ENCODE data around the gene KRTAP5-1.

DNA sequence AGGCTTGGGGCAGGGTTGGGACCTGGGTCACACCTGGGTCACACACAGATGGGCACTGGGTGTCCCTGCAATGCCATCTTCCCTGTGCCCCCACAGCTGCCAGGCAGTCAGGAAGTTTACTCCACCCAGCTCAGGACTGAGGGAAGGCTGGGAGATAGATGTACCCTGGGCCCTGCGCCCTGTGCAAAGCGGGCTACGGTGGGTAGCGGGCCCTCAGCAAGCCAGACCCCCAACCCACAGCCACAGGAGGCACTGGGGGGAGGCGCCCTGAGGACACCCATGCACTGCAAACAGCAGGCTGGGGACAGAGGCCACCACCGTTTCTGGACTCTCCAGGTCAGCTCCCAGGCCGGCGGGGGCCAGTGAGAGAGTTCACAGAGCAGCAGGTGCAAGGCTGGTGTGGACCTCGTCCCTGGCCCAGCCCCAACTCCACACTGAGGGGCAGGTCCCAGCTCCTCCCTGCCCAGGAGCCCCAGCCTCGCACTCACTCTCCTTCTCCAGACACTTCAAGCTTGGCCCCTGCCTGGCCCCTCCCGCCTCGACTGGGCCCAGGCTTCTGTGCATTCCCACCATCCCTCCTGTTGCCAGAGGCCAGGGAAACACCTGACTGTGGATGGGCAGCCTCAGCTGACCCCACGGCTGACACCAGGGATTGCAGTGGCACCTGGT, 17.9 kb downstream of the KRTAP5-1 start:
- TF ChIP-seq, protein P1, sequence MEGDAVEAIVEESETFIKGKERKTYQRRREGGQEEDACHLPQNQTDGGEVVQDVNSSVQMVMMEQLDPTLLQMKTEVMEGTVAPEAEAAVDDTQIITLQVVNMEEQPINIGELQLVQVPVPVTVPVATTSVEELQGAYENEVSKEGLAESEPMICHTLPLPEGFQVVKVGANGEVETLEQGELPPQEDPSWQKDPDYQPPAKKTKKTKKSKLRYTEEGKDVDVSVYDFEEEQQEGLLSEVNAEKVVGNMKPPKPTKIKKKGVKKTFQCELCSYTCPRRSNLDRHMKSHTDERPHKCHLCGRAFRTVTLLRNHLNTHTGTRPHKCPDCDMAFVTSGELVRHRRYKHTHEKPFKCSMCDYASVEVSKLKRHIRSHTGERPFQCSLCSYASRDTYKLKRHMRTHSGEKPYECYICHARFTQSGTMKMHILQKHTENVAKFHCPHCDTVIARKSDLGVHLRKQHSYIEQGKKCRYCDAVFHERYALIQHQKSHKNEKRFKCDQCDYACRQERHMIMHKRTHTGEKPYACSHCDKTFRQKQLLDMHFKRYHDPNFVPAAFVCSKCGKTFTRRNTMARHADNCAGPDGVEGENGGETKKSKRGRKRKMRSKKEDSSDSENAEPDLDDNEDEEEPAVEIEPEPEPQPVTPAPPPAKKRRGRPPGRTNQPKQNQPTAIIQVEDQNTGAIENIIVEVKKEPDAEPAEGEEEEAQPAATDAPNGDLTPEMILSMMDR (conservative IDR thresholded peaks at IDR 0.05; ENCODE audit: low read length), result no peak
- no peak for TF ChIP-seq EZH2phosphoT487 (IDR thresholded peaks at IDR 0.05; ENCODE audit: borderline replicate concordance, low read depth, low read length)

Data from OCI-LY7 (cell line).